K562 (cell line): ENCODE results near the gene ABCA8. TPM values are rescaled to one million over a fixed set of nuclear protein-coding genes. Genes with fewer than 3 reads are reported as not detected.

Source experiments
- ATAC-seq: fragments of 200-7000 bp; cut with Tn5 transposase; 3 replicates; pipeline ENCODE4 v1.9.1; 2020; ENCODE audit warnings: moderate library complexity
- BruUV-seq: library from RNA; stranded (reverse); fragments of 400-500 nt; replicated peaks from 2 replicates; lab custom pipeline; 2021; lab: Mats Ljungman, UMichigan
- CTCF ChIA-PET: fragments of 300-600 bp; formaldehyde crosslinking; extraction: SDS; loops from one replicate; lab custom pipeline; 2021; ENCODE audit warnings: low intra/inter-chr PET ratio; lab: Yijun Ruan, JAX
- POLR2A ChIA-PET: fragments of 300-600, 350-650 bp; sonication (Branson Sonifier 250); formaldehyde crosslinking; extraction: SDS; loops from one replicate; lab custom pipeline; 2021; ENCODE audit warnings: antibody characterized with exemption, inconsistent platforms; lab: Yijun Ruan, JAX
- DNase-seq, 4 experiments: peaks; one replicate each; pipeline versions ENCODE4 v3.0.0 to v3.0.0-alpha.2; 2011 to 2018; ENCODE audit warnings: low spot score in 3 of 4, mixed read lengths in 3 of 4; ENCODE audit errors: extremely low read depth in 1 of 4
- FAIRE-seq: peaks from 2 replicates; lab custom pipeline; 2011; peaks lifted over from hg19 to GRCh38; lab: Jason Lieb, UNC
- H2AFZ ChIP-seq: 2 replicates; pipeline ENCODE4 v1.6.0; 2011; ENCODE audit warnings: low read depth, low read length, control low read depth, inconsistent platforms
- H3K27ac ChIP-seq: fragments of 200-600 bp; 3 replicates; pipeline ENCODE4 v1.8.0; 2011; ENCODE audit warnings: low read depth, mild to moderate bottlenecking, control low read depth, inconsistent platforms, low read length, moderate library complexity, mixed read lengths; ENCODE audit errors: extremely low read depth
- H3K27me3 ChIP-seq, 2 experiments: fragments of 300-600 bp in 1 of 2; 2 replicates in 1 of 2; 3 replicates in 1 of 2; pipeline versions ENCODE4 v1.6.0 to v1.8.0; 2011; ENCODE audit warnings: inconsistent platforms in 2 of 2, low read length in 2 of 2, mild to moderate bottlenecking in 1 of 2, mixed read lengths in 1 of 2, moderate library complexity in 1 of 2; ENCODE audit not compliant: control insufficient read depth in 2 of 2, insufficient read depth in 2 of 2
- H3K36me3 ChIP-seq: fragments of 300-600 bp; 3 replicates; pipeline ENCODE4 v1.8.0; 2011; ENCODE audit warnings: mild to moderate bottlenecking, low read length, inconsistent platforms; ENCODE audit not compliant: control insufficient read depth, insufficient read depth
- H3K4me1 ChIP-seq, 2 experiments: fragments of 200-600 bp in 1 of 2; replicated peaks in 1 of 2; 2 replicates in 1 of 2; 3 replicates in 1 of 2; pipeline versions ENCODE4 v1.5.1 to v1.8.0; 2011; ENCODE audit warnings: inconsistent platforms in 2 of 2, low read length in 2 of 2, mild to moderate bottlenecking in 1 of 2, mixed read lengths in 1 of 2, moderate library complexity in 1 of 2; ENCODE audit not compliant: control insufficient read depth in 2 of 2, insufficient read depth in 2 of 2
- H3K4me2 ChIP-seq: 2 replicates; pipeline ENCODE4 v1.6.1; 2011; ENCODE audit warnings: low read length, control low read depth, inconsistent platforms, mixed read lengths; ENCODE audit not compliant: insufficient read depth
- H3K4me3 ChIP-seq: fragments of 200-600 bp; sonication (generic), shearing (Covaris generic); 2 replicates; pipeline ENCODE4 v1.5.1; 2016; ENCODE audit warnings: control low read depth, inconsistent platforms
- H3K79me2 ChIP-seq: fragments of 200-600 bp; 3 replicates; pipeline ENCODE4 v1.8.0; 2011; ENCODE audit warnings: low read length, inconsistent platforms; ENCODE audit not compliant: control insufficient read depth, insufficient read depth
- H3K9ac ChIP-seq, 2 experiments: 2 replicates each; pipeline versions ENCODE4 v1.6.0 to v1.6.1; 2011; ENCODE audit warnings: low read depth in 2 of 2, low read length in 2 of 2, control low read depth in 1 of 2, inconsistent platforms in 1 of 2, mild to moderate bottlenecking in 1 of 2, mixed read lengths in 1 of 2; ENCODE audit not compliant: insufficient read depth in 1 of 2
- H3K9me1 ChIP-seq: one replicate; pipeline ENCODE4 v1.6.0; 2011; ENCODE audit warnings: inconsistent platforms, mild to moderate bottlenecking, low read length, moderate library complexity; ENCODE audit not compliant: control insufficient read depth, insufficient read depth
- H3K9me3 ChIP-seq: replicated peaks from 2 replicates; pipeline ENCODE4 v1.5.1; 2011; ENCODE audit warnings: low read depth, low read length, inconsistent platforms; ENCODE audit not compliant: control insufficient read depth, insufficient read depth
- H4K20me1 ChIP-seq: replicated peaks from 2 replicates; pipeline ENCODE4 v1.6.1; 2011; ENCODE audit warnings: low read length, inconsistent platforms, mixed read lengths; ENCODE audit not compliant: control insufficient read depth, insufficient read depth
- NR2C1 ChIP-seq, 2 experiments: fragments of 450-650 bp; IDR thresholded peaks; 2 replicates each; pipeline ENCODE4 v1.6.1; 2017; ENCODE audit warnings: mild to moderate bottlenecking in 2 of 2, antibody characterized with exemption in 1 of 2, inconsistent platforms in 1 of 2, missing compliant biosample characterization in 1 of 2, missing genetic modification characterization in 1 of 2
- SMARCC2 ChIP-seq: fragments of 450-650 bp; IDR thresholded peaks from 2 replicates; pipeline ENCODE4 v1.6.1; 2017; ENCODE audit warnings: antibody characterized with exemption, moderate library complexity, mild to moderate bottlenecking, low read depth
- TAL1 ChIP-seq: fragments of 450-650 bp; IDR thresholded peaks from 2 replicates; pipeline ENCODE4 v1.6.1; 2016; ENCODE audit warnings: mild to moderate bottlenecking
- TGIF2 ChIP-seq: sonication (generic); formaldehyde crosslinking; IDR thresholded peaks from 2 replicates; pipeline ENCODE4 v1.8.1; 2022; ENCODE audit warnings: mild to moderate bottlenecking, missing genetic modification reagents, moderate library complexity
- ZNF444 ChIP-seq: fragments of 250-450 bp; sonication (Bioruptor Pico); IDR thresholded peaks from 2 replicates; pipeline ENCODE4 v1.4.0; 2020; ENCODE audit warnings: mild to moderate bottlenecking, moderate library complexity
- WGBS: fragments of 100-300 bp; shearing (Covaris generic); methylation state at CpG from one replicate; pipeline ENCODE4 v1.1.6; 2016; ENCODE audit warnings: low coverage, mixed read lengths; ENCODE audit not compliant: insufficient coverage; ENCODE audit errors: missing lambda C conversion rate; 5-methylcytosine and 5-hydroxymethylcytosine counted together
- in situ Hi-C: fragments of 300-500 bp; cut with MboI; formaldehyde crosslinking; loops from 4 replicates; pipeline ENCODE4 v1.15.0; 2018; ENCODE audit warnings: inconsistent platforms, mixed read lengths
- intact Hi-C: fragments of 100-400 bp; cut with micrococcal nuclease; formaldehyde crosslinking; loops from 2 replicates; pipeline ENCODE4 v1.14.2; 2022
- polyA plus RNA-seq, 8 experiments: library from polyadenylated mRNA; depleted of rRNA in 4 of 8; stranded (reverse) in 5 of 8; unstranded in 3 of 8; fragments of >200 nt; fragmentation: Nextera tagmentation in 2 of 8; fragmentation: Illumina TruSeq in 1 of 8; extraction: Ambion mirVana in 2 of 8; extraction: Trizol in 1 of 8; gene quantifications; 2 replicates each; pipeline versions ENCODE4 v1.2.1 to v1.2.3, GENCODE V29; 2011 to 2014; ENCODE audit warnings: inconsistent platforms in 1 of 8, missing spikeins in 1 of 8
- total RNA-seq, 7 experiments: library from RNA; depleted of rRNA in 6 of 7; stranded (reverse); fragments of >200 nt in 6 of 7; fragmentation: Illumina TruSeq in 2 of 7; extraction: Trizol in 2 of 7; gene quantifications; 2 replicates each; pipeline versions ENCODE4 v1.2.1 to v1.2.3, GENCODE V29; 2011 to 2021; ENCODE audit warnings: low replicate concordance in 1 of 7
- TF ChIP-seq, protein P1 (sequence below): fragments of 450-650 bp; formaldehyde crosslinking; IDR thresholded peaks from 2 replicates; pipeline ENCODE4 v1.4.0; 2020; ENCODE audit warnings: mild to moderate bottlenecking, moderate library complexity
- TF ChIP-seq, protein P2 (sequence below): fragments of 450-650 bp; IDR thresholded peaks from 2 replicates; pipeline ENCODE4 v1.6.1; 2018; ENCODE audit not compliant: partially characterized antibody
- TF ChIP-seq, protein P3 (sequence below): fragments of 450-650 bp; IDR thresholded peaks from 2 replicates; pipeline ENCODE4 v1.6.1; 2016; ENCODE audit warnings: mild to moderate bottlenecking

The ABCA8 gene
- total and polyA plus RNA-seq, 9 of the 15 experiments (the other 6 are each of a cell fraction or from before 2014, with no cell fraction given), result 1.8 to 13.2 (median 12.0) TPM

- TF ChIP-seq, protein P1, sequence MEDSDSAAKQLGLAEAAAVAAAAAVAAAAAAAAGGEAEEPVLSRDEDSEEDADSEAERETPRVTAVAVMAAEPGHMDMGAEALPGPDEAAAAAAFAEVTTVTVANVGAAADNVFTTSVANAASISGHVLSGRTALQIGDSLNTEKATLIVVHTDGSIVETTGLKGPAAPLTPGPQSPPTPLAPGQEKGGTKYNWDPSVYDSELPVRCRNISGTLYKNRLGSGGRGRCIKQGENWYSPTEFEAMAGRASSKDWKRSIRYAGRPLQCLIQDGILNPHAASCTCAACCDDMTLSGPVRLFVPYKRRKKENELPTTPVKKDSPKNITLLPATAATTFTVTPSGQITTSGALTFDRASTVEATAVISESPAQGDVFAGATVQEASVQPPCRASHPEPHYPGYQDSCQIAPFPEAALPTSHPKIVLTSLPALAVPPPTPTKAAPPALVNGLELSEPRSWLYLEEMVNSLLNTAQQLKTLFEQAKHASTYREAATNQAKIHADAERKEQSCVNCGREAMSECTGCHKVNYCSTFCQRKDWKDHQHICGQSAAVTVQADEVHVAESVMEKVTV, result no peak
- no peak for TF ChIP-seq ZNF444 (CRISPR knock-in tag)
- no peak for TF ChIP-seq SMARCC2
- no peak for TF ChIP-seq TGIF2
These were observed 47.1 kb downstream of the ABCA8 start (continued) for GRCh38 chr17:68908045-68908444.

GRCh38 chr17:68906638-68907037, 48.6 kb downstream of the ABCA8 start:
- peak in 2 of 4 experiments; percentile 8 to 16 for DNase-seq
- Histone ChIP-seq H3K27me3 (no peaks in the 10 kb centered on the region), H3K4me1 (peaks cover 0 to 10% of the 10 kb centered on the region in 2 experiments; a peak in 3 of 5 replicates), H2AFZ (no peak overlapping the region), H3K9ac (no peak overlapping the region), H3K9me1 (no peaks in the 10 kb centered on the region), H3K4me3 (no peak overlapping the region), H3K9me3 (no peaks in the 10 kb centered on the region), H3K27ac (no peak overlapping the region), H3K36me3 (peaks cover 2% of the 10 kb centered on the region; the same call in 1 of the 3 replicates), H3K79me2 (no peaks in the 10 kb centered on the region), H4K20me1 (no peaks in the 10 kb centered on the region), H3K4me2 (no peak overlapping the region)
- ChIA-PET POLR2A (no interaction called here), CTCF (interaction anchor here (0.6 to 1.1 kb wide), 2 partner anchors 9 to 276 kb away, joined by 3 to 4 read pairs; no protein-coding TSS in a partner anchor)
- intact Hi-C loops, result loop anchor here (5.0 kb wide), 1 partner anchor 129 kb away; no protein-coding TSS in a partner anchor
- no TSS peak for BruUV-seq
- 66% methylated on average over 3 of the region's 3 CpGs for WGBS
- in situ Hi-C loops, result no loop called here
- ATAC-seq, result no peak
- no peak for FAIRE-seq
- no peak for TF ChIP-seq NR2C1 (IDR thresholded peaks at IDR 0.05)
- TF ChIP-seq NR2C1 (tag; IDR thresholded peaks at IDR 0.05), result no peak
- TF ChIP-seq, protein P2, sequence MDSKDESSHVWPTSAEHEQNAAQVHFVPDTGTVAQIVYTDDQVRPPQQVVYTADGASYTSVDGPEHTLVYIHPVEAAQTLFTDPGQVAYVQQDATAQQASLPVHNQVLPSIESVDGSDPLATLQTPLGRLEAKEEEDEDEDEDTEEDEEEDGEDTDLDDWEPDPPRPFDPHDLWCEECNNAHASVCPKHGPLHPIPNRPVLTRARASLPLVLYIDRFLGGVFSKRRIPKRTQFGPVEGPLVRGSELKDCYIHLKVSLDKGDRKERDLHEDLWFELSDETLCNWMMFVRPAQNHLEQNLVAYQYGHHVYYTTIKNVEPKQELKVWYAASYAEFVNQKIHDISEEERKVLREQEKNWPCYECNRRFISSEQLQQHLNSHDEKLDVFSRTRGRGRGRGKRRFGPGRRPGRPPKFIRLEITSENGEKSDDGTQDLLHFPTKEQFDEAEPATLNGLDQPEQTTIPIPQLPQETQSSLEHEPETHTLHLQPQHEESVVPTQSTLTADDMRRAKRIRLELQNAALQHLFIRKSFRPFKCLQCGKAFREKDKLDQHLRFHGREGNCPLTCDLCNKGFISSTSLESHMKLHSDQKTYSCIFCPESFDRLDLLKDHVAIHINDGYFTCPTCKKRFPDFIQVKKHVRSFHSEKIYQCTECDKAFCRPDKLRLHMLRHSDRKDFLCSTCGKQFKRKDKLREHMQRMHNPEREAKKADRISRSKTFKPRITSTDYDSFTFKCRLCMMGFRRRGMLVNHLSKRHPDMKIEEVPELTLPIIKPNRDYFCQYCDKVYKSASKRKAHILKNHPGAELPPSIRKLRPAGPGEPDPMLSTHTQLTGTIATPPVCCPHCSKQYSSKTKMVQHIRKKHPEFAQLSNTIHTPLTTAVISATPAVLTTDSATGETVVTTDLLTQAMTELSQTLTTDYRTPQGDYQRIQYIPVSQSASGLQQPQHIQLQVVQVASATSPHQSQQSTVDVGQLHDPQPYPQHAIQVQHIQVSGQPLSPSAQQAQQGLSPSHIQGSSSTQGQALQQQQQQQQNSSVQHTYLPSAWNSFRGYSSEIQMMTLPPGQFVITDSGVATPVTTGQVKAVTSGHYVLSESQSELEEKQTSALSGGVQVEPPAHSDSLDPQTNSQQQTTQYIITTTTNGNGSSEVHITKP, result no peak
- TF ChIP-seq, protein P3, sequence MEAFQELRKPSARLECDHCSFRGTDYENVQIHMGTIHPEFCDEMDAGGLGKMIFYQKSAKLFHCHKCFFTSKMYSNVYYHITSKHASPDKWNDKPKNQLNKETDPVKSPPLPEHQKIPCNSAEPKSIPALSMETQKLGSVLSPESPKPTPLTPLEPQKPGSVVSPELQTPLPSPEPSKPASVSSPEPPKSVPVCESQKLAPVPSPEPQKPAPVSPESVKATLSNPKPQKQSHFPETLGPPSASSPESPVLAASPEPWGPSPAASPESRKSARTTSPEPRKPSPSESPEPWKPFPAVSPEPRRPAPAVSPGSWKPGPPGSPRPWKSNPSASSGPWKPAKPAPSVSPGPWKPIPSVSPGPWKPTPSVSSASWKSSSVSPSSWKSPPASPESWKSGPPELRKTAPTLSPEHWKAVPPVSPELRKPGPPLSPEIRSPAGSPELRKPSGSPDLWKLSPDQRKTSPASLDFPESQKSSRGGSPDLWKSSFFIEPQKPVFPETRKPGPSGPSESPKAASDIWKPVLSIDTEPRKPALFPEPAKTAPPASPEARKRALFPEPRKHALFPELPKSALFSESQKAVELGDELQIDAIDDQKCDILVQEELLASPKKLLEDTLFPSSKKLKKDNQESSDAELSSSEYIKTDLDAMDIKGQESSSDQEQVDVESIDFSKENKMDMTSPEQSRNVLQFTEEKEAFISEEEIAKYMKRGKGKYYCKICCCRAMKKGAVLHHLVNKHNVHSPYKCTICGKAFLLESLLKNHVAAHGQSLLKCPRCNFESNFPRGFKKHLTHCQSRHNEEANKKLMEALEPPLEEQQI, result no peak
- TF ChIP-seq TAL1, result no peak
- TF ChIP-seq, protein P1, result no peak
